Kidney (tissue), 22 donors: Measurements from ENCODE around the gene HLA-DRB1. TPM values are rescaled to one million over a fixed set of nuclear protein-coding genes. Genes with fewer than 3 reads are reported as not detected.

Experiments
- DNase-seq, 5 donors: peaks; one replicate each; pipeline ENCODE4 v3.0.0-alpha.2; 2013 to 2020
- FAIRE-seq: peaks from 2 replicates; lab custom pipeline; 2012; peaks lifted over from hg19 to GRCh38; lab: Jason Lieb, UNC
- H3K27ac ChIP-seq, 2 donors: one replicate each; pipeline ENCODE4 v1.7.0; 2013; ENCODE audit warnings: low read depth in 2 of 2, low read length in 2 of 2, inconsistent platforms in 1 of 2
- H3K27me3 ChIP-seq: one replicate; pipeline ENCODE4 v1.7.1; 2013; ENCODE audit warnings: low read length, inconsistent platforms; ENCODE audit not compliant: control insufficient read depth, insufficient read depth
- H3K36me3 ChIP-seq, 3 donors: one replicate each; pipeline versions ENCODE4 v1.7.0 to v1.7.1; 2013; ENCODE audit warnings: low read length in 3 of 3, control low read depth in 1 of 3, inconsistent platforms in 1 of 3; ENCODE audit not compliant: insufficient read depth in 3 of 3, control insufficient read depth in 2 of 3
- H3K4me1 ChIP-seq, 3 donors: one replicate each; pipeline versions ENCODE4 v1.7.0 to v1.7.1; 2013; ENCODE audit warnings: low read length in 3 of 3, inconsistent platforms in 1 of 3, low read depth in 1 of 3; ENCODE audit not compliant: control insufficient read depth in 2 of 3, insufficient read depth in 2 of 3
- H3K4me3 ChIP-seq, 3 donors: one replicate each; pipeline versions ENCODE4 v1.7.0 to v1.8.1; 2013; ENCODE audit warnings: low read length in 3 of 3, control low read depth in 1 of 3, inconsistent platforms in 1 of 3
- H3K9ac ChIP-seq, 3 donors: one replicate each; pipeline versions ENCODE4 v1.7.0 to v1.7.1; 2013; ENCODE audit warnings: low read length in 3 of 3, control low read depth in 1 of 3, inconsistent platforms in 1 of 3
- H3K9me3 ChIP-seq, 3 donors: one replicate each; pipeline versions ENCODE4 v1.7.0 to v1.7.1; 2013; ENCODE audit warnings: low read length in 3 of 3, control low read depth in 1 of 3, inconsistent platforms in 1 of 3; ENCODE audit not compliant: control insufficient read depth in 2 of 3, insufficient read depth in 1 of 3
- intact Hi-C: fragments of 100-400 bp; cut with DNase I; formaldehyde crosslinking; loops from one replicate; pipeline ENCODE4 v1.11.1; 2022
- long read RNA-seq, 10 donors: library from polyadenylated mRNA in 1 of 10; unstranded in 1 of 10; transcript quantifications; one replicate each; pipeline ENCODE4 v2.0.0 and lab custom pipeline, GENCODE V29; 2021 to 2026
- polyA plus RNA-seq: library from polyadenylated mRNA; stranded (reverse); fragments of 350-450 nt; fragmentation: Illumina TruSeq; extraction: RNeasy Lipid Tissue Mini Kit (QIAGEN cat#74804); gene quantifications from one replicate; pipeline ENCODE4 v1.2.3, GENCODE V29; 2014; ENCODE audit warnings: low read depth, low replicate concordance; ENCODE audit not compliant: insufficient read depth
- total RNA-seq: library from RNA; stranded (reverse); fragmentation: NEBNext Ultra II Directional; extraction: Animal tissue kit (Norgen Biotek cat#: 25700); gene quantifications from one replicate; pipeline ENCODE4 v1.2.1, GENCODE V29; 2021
- TF ChIP-seq, protein P1 (sequence below): IDR thresholded peaks from 3 replicates; pipeline ENCODE4 v1.5.1; 2012; ENCODE audit warnings: mild to moderate bottlenecking, moderate library complexity, borderline replicate concordance; ENCODE audit not compliant: insufficient read depth; ENCODE audit errors: extremely low read depth
- donor health status: control.
- donor health status: control.
- donor health status: control.
- donor health status: control.
- donor health status: control.
- donor health status: DM: yes; HTN: yes; CAD: no.
- donor health status: Normal renal cell carcinoma (clear cell type).

Gene HLA-DRB1
- total RNA-seq, result 267 TPM
- 280 TPM for polyA plus RNA-seq
- long read RNA-seq, donor 1, transcript HLA-DRB1-201 (6 exons, 1,229 nt), result major isoform, 8 of 27 reads
- long read RNA-seq, donor 1, partial matches to known transcripts, result 19 of 27 reads
- long read RNA-seq, donor 1, other reads (novel, unspliced or antisense), result 0 of 27 reads
- long read RNA-seq, donor 2, transcript HLA-DRB1-201 (6 exons, 1,229 nt), result major isoform, 17 of 60 reads
- long read RNA-seq, donor 2, partial matches to known transcripts, result 35 of 60 reads
- long read RNA-seq, donor 2, other reads (novel, unspliced or antisense), result 8 of 60 reads
- long read RNA-seq, donor 3, transcript HLA-DRB1-201 (6 exons, 1,229 nt), result major isoform, 28 of 66 reads
- long read RNA-seq, donor 3, partial matches to known transcripts, result 38 of 66 reads
- long read RNA-seq, donor 3, other reads (novel, unspliced or antisense), result 0 of 66 reads
- long read RNA-seq, donor 4, transcript HLA-DRB1-201 (6 exons, 1,229 nt), result major isoform, 20 of 40 reads
- long read RNA-seq, donor 4, partial matches to known transcripts, result 20 of 40 reads
- long read RNA-seq, donor 4, other reads (novel, unspliced or antisense), result 0 of 40 reads
- long read RNA-seq, donor 5, result 0 reads
- long read RNA-seq, donor 6, transcript HLA-DRB1-201 (6 exons, 1,229 nt), result major isoform, 12 of 44 reads
- long read RNA-seq, donor 6, partial matches to known transcripts, result 32 of 44 reads
- long read RNA-seq, donor 6, other reads (novel, unspliced or antisense), result 0 of 44 reads
- long read RNA-seq, donor 7, transcript HLA-DRB1-201 (6 exons, 1,229 nt), result major isoform, 146 of 324 reads
- long read RNA-seq, donor 7, partial matches to known transcripts, result 174 of 324 reads
- long read RNA-seq, donor 7, other reads (novel, unspliced or antisense), result 4 of 324 reads
- long read RNA-seq, donor 8, transcript HLA-DRB1-201 (6 exons, 1,229 nt), result major isoform, 9 of 25 reads
- long read RNA-seq, donor 8, partial matches to known transcripts, result 11 of 25 reads
- long read RNA-seq, donor 8, other reads (novel, unspliced or antisense), result 5 of 25 reads
- long read RNA-seq, donor 9, transcript HLA-DRB1-201 (6 exons, 1,229 nt), result major isoform, 10 of 16 reads
- long read RNA-seq, donor 9, partial matches to known transcripts, result 6 of 16 reads
- long read RNA-seq, donor 9, other reads (novel, unspliced or antisense), result 0 of 16 reads
- long read RNA-seq, donor 10, transcript HLA-DRB1-201 (6 exons, 1,229 nt), result major isoform, 14 of 43 reads
- long read RNA-seq, donor 10, partial matches to known transcripts, result 29 of 43 reads
- long read RNA-seq, donor 10, other reads (novel, unspliced or antisense), result 0 of 43 reads

DNA sequence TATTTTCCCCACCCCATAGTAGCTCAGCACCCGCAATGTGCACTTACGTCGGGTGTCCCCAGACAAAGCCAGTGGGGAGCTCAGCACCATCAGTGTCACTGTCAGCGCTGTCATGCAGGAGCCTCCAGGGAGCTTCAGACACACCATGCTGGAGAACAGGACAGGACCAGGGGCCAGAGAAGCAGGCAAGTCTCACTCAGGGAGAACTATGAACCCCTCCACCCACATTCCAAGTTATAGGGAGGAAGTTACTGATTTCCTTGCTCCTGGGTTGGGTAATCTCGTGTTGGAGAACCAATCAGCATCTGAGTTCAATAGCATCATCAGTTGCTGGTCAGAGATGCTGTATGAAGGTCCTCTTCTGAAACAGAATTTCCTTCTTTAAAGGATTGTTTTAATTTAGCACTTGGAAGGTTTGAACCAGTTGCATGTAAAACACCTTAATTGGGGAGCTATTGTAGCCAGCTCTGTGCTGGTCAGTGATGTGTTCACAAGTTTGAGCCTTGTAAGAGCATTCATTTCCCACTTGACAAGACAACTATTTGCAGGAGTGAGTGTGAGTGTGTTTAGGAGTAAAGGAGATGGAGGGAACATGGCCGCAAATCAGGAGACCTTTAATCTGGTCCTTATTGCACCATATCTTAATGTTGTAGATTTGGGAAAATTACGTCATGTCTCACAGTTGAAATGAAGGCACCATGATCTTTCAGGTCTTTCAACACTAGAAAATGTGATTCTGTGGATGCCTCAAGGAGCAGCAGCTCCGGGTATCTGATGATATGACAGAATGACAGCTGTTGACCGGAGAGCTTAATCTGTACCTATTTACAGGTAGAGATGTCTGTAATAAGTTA lies at the start of gene HLA-DRB1:
TSS of gene HLA-DRB1 (minus strand) at position 253 of the 854 bp plus-strand sequence. CDS start at position 147, 106 bp downstream.
- FAIRE-seq, result peak; percentile 98
- Histone ChIP-seq H3K4me3 (peak within 1 kb of the TSS in 2 of 3 donors; percentile 6 to 67), H3K36me3 (no peaks in the 10 kb centered on the region), H3K9ac (peak within 1 kb of the TSS in 1 of 3 donors; percentile 61), H3K27me3 (no peaks in the 10 kb centered on the region), H3K9me3 (no peaks in the 10 kb centered on the region), H3K27ac (peak within 1 kb of the TSS; percentile 28 to 51), H3K4me1 (no peaks in the 10 kb centered on the region)
- intact Hi-C loops, result loop anchor here (10.0 kb wide), 1 partner anchor 65 kb away; no protein-coding TSS in a partner anchor
- DNase-seq, result peak; percentile 10 to 87 (median 53)
- TF ChIP-seq, protein P1, sequence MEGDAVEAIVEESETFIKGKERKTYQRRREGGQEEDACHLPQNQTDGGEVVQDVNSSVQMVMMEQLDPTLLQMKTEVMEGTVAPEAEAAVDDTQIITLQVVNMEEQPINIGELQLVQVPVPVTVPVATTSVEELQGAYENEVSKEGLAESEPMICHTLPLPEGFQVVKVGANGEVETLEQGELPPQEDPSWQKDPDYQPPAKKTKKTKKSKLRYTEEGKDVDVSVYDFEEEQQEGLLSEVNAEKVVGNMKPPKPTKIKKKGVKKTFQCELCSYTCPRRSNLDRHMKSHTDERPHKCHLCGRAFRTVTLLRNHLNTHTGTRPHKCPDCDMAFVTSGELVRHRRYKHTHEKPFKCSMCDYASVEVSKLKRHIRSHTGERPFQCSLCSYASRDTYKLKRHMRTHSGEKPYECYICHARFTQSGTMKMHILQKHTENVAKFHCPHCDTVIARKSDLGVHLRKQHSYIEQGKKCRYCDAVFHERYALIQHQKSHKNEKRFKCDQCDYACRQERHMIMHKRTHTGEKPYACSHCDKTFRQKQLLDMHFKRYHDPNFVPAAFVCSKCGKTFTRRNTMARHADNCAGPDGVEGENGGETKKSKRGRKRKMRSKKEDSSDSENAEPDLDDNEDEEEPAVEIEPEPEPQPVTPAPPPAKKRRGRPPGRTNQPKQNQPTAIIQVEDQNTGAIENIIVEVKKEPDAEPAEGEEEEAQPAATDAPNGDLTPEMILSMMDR, result no peak

DNA sequence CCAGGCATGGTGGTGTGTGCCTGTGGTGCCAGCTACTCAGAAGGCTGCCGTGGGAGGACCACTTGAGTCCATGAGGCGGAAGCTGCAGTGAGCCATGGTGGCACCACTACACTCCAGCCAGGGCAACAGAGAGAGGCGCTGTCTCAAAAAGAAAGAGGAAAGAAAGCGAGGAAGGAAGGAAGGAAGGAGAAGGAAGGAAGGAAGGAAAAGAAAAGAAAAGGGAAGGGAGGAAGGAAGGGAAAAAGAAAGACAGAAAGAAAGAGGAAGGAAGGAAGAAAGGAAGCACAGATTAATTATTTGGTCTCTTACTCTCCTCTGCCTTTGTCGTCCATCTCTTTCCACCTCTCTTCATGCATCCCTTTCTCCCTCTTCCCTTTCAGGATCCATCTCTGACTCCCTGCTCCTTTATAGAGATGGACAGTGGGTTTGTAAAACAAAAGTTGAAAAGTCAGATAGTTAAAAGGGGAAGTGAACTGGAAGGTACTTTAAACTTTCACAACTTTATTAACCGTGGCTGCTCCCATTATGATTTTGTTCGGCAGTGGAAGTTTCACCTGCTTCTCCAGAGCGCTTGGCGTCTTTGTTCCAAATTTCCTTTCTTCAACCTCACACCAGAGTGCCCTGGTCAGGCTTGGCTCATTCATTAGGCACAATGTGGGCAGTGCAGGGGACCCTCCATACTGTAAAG lies 49.0 kb upstream of the HLA-DRB1 start:
- intact Hi-C loops, result no loop called here
- no peaks in the 10 kb centered on the region for H3K9me3 ChIP-seq
- no peak overlapping the region for H3K4me3 ChIP-seq
- no peak overlapping the region for H3K9ac ChIP-seq
- DNase-seq (no peak), FAIRE-seq (no peak)
- H3K4me1 ChIP-seq, result no peaks in the 10 kb centered on the region
- H3K36me3 ChIP-seq, result no peaks in the 10 kb centered on the region
- TF ChIP-seq, protein P1, result no peak
- H3K27me3 ChIP-seq, result no peaks in the 10 kb centered on the region
- H3K27ac ChIP-seq, result no peak overlapping the region
